NCI-H69 (cell line): Measurements from ENCODE around the gene TBC1D22A.

Experiments
- DNase-seq: peaks from one replicate; lab custom pipeline; 2025; lab: John Stamatoyannopoulos, UW

The TBC1D22A gene

GRCh38 chr22:47013861-47014635 lies 251.6 kb downstream of the TBC1D22A start:
- no peak for DNase-seq

- no peak for DNase-seq
Observed at GRCh38 chr22:47014636-47015345, 252.3 kb downstream of the TBC1D22A start.

GRCh38 chr22:47015589-47016178 lies 253.2 kb downstream of the TBC1D22A start:
- DNase-seq = no peak

GRCh38 chr22:47016631-47017030 lies 254.2 kb downstream of the TBC1D22A start:
- no peak for DNase-seq

- DNase-seq = no peak
Observed at GRCh38 chr22:47017245-47017644, 254.8 kb downstream of the TBC1D22A start.

GRCh38 chr22:47018010-47018910 lies 255.8 kb downstream of the TBC1D22A start:
- DNase-seq = no peak

- DNase-seq = no peak
Observed at GRCh38 chr22:47019012-47019790, 256.8 kb downstream of the TBC1D22A start.

- no peak for DNase-seq
Observed at GRCh38 chr22:47020166-47020565, 257.7 kb downstream of the TBC1D22A start.

- no peak for DNase-seq
Observed at GRCh38 chr22:47021371-47022074, 259.1 kb downstream of the TBC1D22A start.

GRCh38 chr22:47022075-47022473 lies 259.6 kb downstream of the TBC1D22A start:
- no peak for DNase-seq

GRCh38 chr22:47022475-47022874 lies 260.0 kb downstream of the TBC1D22A start:
- no peak for DNase-seq

GRCh38 chr22:47023871-47024270 lies 261.4 kb downstream of the TBC1D22A start:
- DNase-seq = no peak

GRCh38 chr22:47027766-47028165 lies 265.3 kb downstream of the TBC1D22A start:
- no peak for DNase-seq

GRCh38 chr22:47029244-47030074 lies 267.0 kb downstream of the TBC1D22A start:
- no peak for DNase-seq

GRCh38 chr22:47030143-47030661 lies 267.8 kb downstream of the TBC1D22A start:
- no peak for DNase-seq

- DNase-seq = no peak
Observed at GRCh38 chr22:47030881-47031627, 268.6 kb downstream of the TBC1D22A start.

- no peak for DNase-seq
Observed at GRCh38 chr22:47031628-47031915, 269.1 kb downstream of the TBC1D22A start.

- no peak for DNase-seq
Observed at GRCh38 chr22:47032091-47032943, 269.9 kb downstream of the TBC1D22A start.
